GM06990 (cell line): ENCODE results near the gene RIPOR3.

Source experiments
- DNase-seq: peaks from one replicate; pipeline ENCODE4 v3.0.0-alpha.2; 2011; ENCODE audit not compliant: insufficient read length; ENCODE audit errors: extremely low read depth
- H3K27me3 ChIP-seq: replicated peaks from 2 replicates; pipeline ENCODE4 v1.6.0; 2011; ENCODE audit warnings: low read length; ENCODE audit not compliant: control insufficient read depth, insufficient read depth
- H3K36me3 ChIP-seq: 2 replicates; pipeline ENCODE4 v1.5.1; 2011; ENCODE audit warnings: low read length; ENCODE audit not compliant: control insufficient read depth, insufficient read depth
- H3K4me3 ChIP-seq: replicated peaks from 2 replicates; pipeline ENCODE4 v1.5.1; 2011; ENCODE audit warnings: low read depth, mild to moderate bottlenecking, control low read depth, low read length
- TF ChIP-seq, protein P1 (sequence below): IDR thresholded peaks from 2 replicates; pipeline ENCODE4 v1.5.1; 2011; ENCODE audit warnings: low read length, control low read depth, mild to moderate bottlenecking, inconsistent platforms; ENCODE audit not compliant: insufficient read depth, poor library complexity, severe bottlenecking

Gene RIPOR3

DNA sequence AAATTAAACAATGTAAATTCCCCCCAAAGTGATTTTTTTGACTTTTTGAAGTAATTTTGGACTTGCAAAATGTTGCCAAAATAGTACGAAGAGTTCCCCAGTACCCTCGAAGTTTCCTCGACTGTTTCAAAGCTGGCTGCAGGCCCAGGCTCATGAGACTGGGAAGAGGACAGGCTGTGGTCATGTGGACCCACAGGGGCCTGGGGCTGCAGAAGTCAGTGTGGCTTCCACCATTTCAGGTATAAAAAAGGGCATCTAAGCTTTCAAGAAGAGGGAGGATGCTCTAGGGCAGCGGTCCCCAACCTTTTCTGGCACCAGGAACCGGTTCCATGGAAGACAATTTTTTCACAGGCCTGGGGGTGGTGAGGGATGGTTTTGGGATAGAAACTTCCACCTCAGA is 106.1 kb downstream of the RIPOR3 start:
- H3K4me3 ChIP-seq, result no peak overlapping the region
- H3K36me3 ChIP-seq, result peaks cover 53% of the 10 kb centered on the region
- no peak for DNase-seq
- TF ChIP-seq, protein P1, sequence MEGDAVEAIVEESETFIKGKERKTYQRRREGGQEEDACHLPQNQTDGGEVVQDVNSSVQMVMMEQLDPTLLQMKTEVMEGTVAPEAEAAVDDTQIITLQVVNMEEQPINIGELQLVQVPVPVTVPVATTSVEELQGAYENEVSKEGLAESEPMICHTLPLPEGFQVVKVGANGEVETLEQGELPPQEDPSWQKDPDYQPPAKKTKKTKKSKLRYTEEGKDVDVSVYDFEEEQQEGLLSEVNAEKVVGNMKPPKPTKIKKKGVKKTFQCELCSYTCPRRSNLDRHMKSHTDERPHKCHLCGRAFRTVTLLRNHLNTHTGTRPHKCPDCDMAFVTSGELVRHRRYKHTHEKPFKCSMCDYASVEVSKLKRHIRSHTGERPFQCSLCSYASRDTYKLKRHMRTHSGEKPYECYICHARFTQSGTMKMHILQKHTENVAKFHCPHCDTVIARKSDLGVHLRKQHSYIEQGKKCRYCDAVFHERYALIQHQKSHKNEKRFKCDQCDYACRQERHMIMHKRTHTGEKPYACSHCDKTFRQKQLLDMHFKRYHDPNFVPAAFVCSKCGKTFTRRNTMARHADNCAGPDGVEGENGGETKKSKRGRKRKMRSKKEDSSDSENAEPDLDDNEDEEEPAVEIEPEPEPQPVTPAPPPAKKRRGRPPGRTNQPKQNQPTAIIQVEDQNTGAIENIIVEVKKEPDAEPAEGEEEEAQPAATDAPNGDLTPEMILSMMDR, result no peak
- H3K27me3 ChIP-seq, result no peaks in the 10 kb centered on the region

DNA sequence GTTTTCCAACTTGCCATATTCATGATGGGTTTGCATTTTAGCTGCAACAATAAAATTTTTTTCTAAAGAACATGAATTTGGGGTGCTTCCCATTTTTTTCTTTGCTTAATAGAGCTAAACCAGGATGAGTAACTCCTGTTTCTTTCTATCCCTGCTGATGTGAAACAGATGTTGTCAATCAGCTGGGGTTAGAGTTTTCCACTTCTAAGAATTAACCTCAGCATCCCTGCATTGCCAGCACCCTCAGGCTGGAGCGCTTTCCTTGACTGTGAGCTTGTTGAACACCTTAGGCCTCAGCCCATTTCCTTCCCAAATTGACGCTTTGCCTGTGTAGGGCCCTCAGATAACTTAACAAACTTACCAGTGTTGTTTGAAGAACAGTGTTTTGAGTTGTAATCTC is 106.7 kb downstream of the RIPOR3 start:
- no peaks in the 10 kb centered on the region for H3K27me3 ChIP-seq
- H3K36me3 ChIP-seq, result peaks cover 53% of the 10 kb centered on the region
- TF ChIP-seq, protein P1, result no peak
- H3K4me3 ChIP-seq, result no peak overlapping the region
- no peak for DNase-seq

DNA sequence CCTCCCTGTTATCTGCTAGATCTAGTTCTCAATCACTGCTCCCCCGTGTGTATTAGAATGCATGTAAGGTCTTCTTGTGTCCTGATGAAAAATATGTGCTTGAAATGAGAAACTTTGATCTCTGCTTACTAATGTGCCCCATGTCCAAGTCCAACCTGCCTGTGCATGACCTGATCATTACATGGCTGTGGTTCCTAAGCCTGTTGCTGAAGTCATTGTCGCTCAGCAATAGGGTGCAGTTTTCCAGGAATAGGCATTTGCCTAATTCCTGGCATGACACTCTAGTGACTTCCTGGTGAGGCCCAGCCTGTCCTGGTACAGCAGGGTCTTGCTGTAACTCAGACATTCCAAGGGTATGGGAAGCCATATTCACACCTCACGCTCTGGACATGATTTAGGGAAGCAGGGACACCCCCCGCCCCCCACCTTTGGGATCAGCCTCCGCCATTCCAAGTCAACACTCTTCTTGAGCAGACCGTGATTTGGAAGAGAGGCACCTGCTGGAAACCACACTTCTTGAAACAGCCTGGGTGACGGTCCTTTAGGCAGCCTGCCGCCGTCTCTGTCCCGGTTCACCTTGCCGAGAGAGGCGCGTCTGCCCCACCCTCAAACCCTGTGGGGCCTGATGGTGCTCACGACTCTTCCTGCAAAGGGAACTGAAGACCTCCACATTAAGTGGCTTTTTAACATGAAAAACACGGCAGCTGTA is 107.7 kb downstream of the RIPOR3 start:
- Histone ChIP-seq H3K36me3 (peaks cover 58% of the 10 kb centered on the region), H3K27me3 (no peaks in the 10 kb centered on the region), H3K4me3 (no peak overlapping the region)
- DNase-seq, result no peak
- TF ChIP-seq, protein P1, result no peak

DNA sequence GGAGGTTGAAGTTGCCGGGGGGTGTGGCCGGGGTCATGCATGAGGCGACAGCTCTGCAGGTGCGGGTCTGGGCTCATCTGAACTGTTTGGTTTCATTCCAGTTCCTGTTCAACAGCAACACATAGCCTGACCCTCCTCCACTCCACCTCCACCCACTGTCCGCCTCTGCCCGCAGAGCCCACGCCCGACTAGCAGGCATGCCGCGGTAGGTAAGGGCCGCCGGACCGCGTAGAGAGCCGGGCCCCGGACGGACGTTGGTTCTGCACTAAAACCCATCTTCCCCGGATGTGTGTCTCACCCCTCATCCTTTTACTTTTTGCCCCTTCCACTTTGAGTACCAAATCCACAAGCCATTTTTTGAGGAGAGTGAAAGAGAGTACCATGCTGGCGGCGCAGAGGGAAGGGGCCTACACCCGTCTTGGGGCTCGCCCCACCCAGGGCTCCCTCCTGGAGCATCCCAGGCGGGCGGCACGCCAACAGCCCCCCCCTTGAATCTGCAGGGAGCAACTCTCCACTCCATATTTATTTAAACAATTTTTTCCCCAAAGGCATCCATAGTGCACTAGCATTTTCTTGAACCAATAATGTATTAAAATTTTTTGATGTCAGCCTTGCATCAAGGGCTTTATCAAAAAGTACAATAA is 108.6 kb downstream of the RIPOR3 start:
- Histone ChIP-seq H3K36me3 (peaks cover 61% of the 10 kb centered on the region), H3K27me3 (no peaks in the 10 kb centered on the region), H3K4me3 (no peak overlapping the region)
- TF ChIP-seq, protein P1, result no peak
- no peak for DNase-seq

DNA sequence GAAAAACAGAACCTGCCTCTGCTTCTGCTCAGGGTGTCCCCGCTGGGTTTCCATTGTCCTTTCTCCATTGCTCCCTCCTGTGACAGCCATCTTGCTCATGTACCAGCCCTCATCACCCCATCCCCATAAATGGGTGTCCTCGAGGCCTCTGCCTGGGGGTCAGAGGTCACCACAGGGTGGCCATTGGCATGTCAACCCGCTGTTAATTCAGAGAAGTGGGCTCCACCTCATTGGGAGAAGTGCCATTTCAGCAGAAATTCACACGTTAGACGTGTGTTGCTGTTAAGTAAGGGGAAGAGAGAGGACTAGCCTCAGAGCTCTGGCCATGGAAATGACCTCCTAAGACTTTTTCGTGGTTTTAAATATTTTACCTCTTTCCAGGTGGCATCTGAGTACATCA is 109.2 kb downstream of the RIPOR3 start:
- no peak for DNase-seq
- Histone ChIP-seq H3K27me3 (no peaks in the 10 kb centered on the region), H3K36me3 (peaks cover 68% of the 10 kb centered on the region), H3K4me3 (no peak overlapping the region)
- TF ChIP-seq, protein P1, result no peak
